ENCODE data around the gene PKLR.

DNA sequence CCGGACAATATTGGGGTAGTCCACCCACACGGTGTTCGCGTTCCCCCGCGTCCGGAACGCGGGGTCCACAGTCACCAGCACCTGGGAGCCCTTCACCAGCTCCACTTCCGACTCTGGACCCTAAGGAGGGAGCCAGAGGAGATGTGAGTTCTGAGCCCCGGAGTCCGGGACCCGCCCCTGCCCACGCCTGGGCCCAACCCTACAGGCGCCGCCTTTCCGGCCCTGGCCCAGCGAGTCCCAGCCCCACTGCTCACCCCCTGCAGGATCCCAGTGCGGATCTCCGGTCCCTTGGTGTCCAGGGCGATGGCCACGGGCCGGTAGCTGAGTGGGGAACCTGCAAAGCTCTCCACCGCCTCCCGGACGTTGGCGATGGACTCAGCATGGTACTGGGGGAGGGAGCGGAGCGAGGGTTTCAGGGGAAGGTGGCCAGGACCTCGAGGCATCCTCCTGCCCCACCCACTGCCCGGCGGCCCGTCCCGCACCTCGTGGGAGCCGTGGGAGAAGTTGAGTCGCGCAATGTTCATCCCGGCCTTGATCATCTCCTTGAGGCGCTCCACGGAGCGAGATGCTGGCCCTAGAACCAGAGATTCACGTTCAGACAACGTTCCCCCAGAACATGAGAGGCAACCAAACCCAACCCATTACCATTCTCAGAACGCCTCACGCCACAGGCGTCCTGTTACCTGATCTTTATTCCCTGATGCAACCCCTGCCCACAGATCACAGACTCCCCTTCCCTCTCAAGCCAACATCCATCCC is 5.9 kb downstream of the PKLR start:
- peak; percentile 64 for TF ChIP-seq EZH2 (IDR thresholded peaks at IDR 0.05; ENCODE audit: low read length, missing control alignments)
- TF ChIP-seq, protein P1, sequence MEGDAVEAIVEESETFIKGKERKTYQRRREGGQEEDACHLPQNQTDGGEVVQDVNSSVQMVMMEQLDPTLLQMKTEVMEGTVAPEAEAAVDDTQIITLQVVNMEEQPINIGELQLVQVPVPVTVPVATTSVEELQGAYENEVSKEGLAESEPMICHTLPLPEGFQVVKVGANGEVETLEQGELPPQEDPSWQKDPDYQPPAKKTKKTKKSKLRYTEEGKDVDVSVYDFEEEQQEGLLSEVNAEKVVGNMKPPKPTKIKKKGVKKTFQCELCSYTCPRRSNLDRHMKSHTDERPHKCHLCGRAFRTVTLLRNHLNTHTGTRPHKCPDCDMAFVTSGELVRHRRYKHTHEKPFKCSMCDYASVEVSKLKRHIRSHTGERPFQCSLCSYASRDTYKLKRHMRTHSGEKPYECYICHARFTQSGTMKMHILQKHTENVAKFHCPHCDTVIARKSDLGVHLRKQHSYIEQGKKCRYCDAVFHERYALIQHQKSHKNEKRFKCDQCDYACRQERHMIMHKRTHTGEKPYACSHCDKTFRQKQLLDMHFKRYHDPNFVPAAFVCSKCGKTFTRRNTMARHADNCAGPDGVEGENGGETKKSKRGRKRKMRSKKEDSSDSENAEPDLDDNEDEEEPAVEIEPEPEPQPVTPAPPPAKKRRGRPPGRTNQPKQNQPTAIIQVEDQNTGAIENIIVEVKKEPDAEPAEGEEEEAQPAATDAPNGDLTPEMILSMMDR (conservative IDR thresholded peaks at IDR 0.05 in 1 of 2, IDR thresholded peaks at IDR 0.05 in 1 of 2; ENCODE audit: low read depth in 1 of 2, low read length in 2 of 2) = no peak
